ENCODE data around the gene ELAVL2. TPM values are rescaled to one million over a fixed set of nuclear protein-coding genes. Genes with fewer than 3 reads are reported as not detected.

ELAVL2 gene
- total RNA-seq, 8 experiments from 2014 or later = 0.15 to 368 (median 179) TPM

- Histone ChIP-seq H3K4me3 (no peak overlapping the region), H3K27ac (no peak overlapping the region), H3K4me1 (replicated peaks in 1 of 2) (peaks cover 0 to 2% of the 10 kb centered on the region in 2 donors)
- in situ Hi-C loops (cut with MboI; ENCODE audit: low pct_unique_long_range_greater_than_20kb in 2 of 9, low sequenced_read_pairs in 9 of 9, unreplicated experiment in 9 of 9) = no loop called here
- 25 to 100% (median 82%) methylated on average over 1 to 4 of the region's 4 CpGs; no CpG with 5 or more reads in 2 of the 10 experiments for WGBS, 10 experiments
- ATAC-seq (replicated peaks in 6 of 8) = no peak
Observed at GRCh38 chr9:23686257-23686656, 139.8 kb downstream of the ELAVL2 start.

- 0 to 80% (median 55%) methylated on average over 1 to 7 of the region's 7 CpGs; no CpG with 5 or more reads in 2 of the 10 experiments for WGBS, 10 experiments
- Histone ChIP-seq H3K27ac (no peak overlapping the region), H3K4me3 (no peak overlapping the region), H3K4me1 (replicated peaks in 1 of 2) (no peaks in the 10 kb centered on the region)
- ATAC-seq (replicated peaks in 6 of 8) = no peak
- in situ Hi-C loops (cut with MboI; ENCODE audit: low pct_unique_long_range_greater_than_20kb in 2 of 9, low sequenced_read_pairs in 9 of 9, unreplicated experiment in 9 of 9) = no loop called here
Observed at GRCh38 chr9:23683611-23684061, 142.4 kb downstream of the ELAVL2 start.

- in situ Hi-C loops (cut with MboI; ENCODE audit: low pct_unique_long_range_greater_than_20kb in 2 of 9, low sequenced_read_pairs in 9 of 9, unreplicated experiment in 9 of 9) = no loop called here
- Histone ChIP-seq H3K27ac (no peak overlapping the region), H3K4me1 (replicated peaks in 1 of 2) (no peaks in the 10 kb centered on the region), H3K4me3 (no peak overlapping the region)
- ATAC-seq (replicated peaks in 6 of 8) = peak in 6 of 8 experiments; percentile 16 to 38 (median 28)
- 0 to 100% (median 51%) methylated on average over 1 to 3 of the region's 3 CpGs; no CpG with 5 or more reads in 2 of the 10 experiments for WGBS, 10 experiments
Observed at GRCh38 chr9:23682891-23683431, 143.1 kb downstream of the ELAVL2 start.

GRCh38 chr9:23682352-23682751, 143.7 kb downstream of the ELAVL2 start:
- in situ Hi-C loops (cut with MboI; ENCODE audit: low pct_unique_long_range_greater_than_20kb in 2 of 9, low sequenced_read_pairs in 9 of 9, unreplicated experiment in 9 of 9) = no loop called here
- ATAC-seq (replicated peaks in 6 of 8) = no peak
- H3K27ac ChIP-seq = no peak overlapping the region
- H3K4me1 ChIP-seq (replicated peaks in 1 of 2) = no peaks in the 10 kb centered on the region
- 2 to 100% (median 75%) methylated on average over 1 to 7 of the region's 9 CpGs for WGBS, 10 experiments
- H3K4me3 ChIP-seq = no peak overlapping the region

- no peak overlapping the region for H3K4me3 ChIP-seq
- 30 to 100% (median 80%) methylated on average over 1 to 3 of the region's 3 CpGs; no CpG with 5 or more reads in 1 of the 10 experiments for WGBS, 10 experiments
- no peaks in the 10 kb centered on the region for H3K4me1 ChIP-seq (replicated peaks in 1 of 2)
- in situ Hi-C loops (cut with MboI; ENCODE audit: low pct_unique_long_range_greater_than_20kb in 2 of 9, low sequenced_read_pairs in 9 of 9, unreplicated experiment in 9 of 9) = no loop called here
- no peak for ATAC-seq (replicated peaks in 6 of 8)
- no peak overlapping the region for H3K27ac ChIP-seq
Observed at GRCh38 chr9:23677446-23677845, 148.6 kb downstream of the ELAVL2 start.

GRCh38 chr9:23674016-23674585, 151.9 kb downstream of the ELAVL2 start:
- H3K27ac ChIP-seq = no peak overlapping the region
- no peaks in the 10 kb centered on the region for H3K4me1 ChIP-seq (replicated peaks in 1 of 2)
- in situ Hi-C loops (cut with MboI; ENCODE audit: low pct_unique_long_range_greater_than_20kb in 2 of 9, low sequenced_read_pairs in 9 of 9, unreplicated experiment in 9 of 9) = no loop called here
- no peak for ATAC-seq (replicated peaks in 6 of 8)
- WGBS, 10 experiments = 23 to 100% (median 91%) methylated on average over 1 to 6 of the region's 6 CpGs
- no peak overlapping the region for H3K4me3 ChIP-seq

- Histone ChIP-seq H3K27ac (no peak overlapping the region), H3K4me3 (no peak overlapping the region), H3K4me1 (replicated peaks in 1 of 2) (no peaks in the 10 kb centered on the region)
- ATAC-seq (replicated peaks in 6 of 8) = no peak
- 17 to 100% (median 88%) methylated on average over 1 to 6 of the region's 6 CpGs; no CpG with 5 or more reads in 1 of the 10 experiments for WGBS, 10 experiments
- in situ Hi-C loops (cut with MboI; ENCODE audit: low pct_unique_long_range_greater_than_20kb in 2 of 9, low sequenced_read_pairs in 9 of 9, unreplicated experiment in 9 of 9) = no loop called here
Observed at GRCh38 chr9:23672151-23672550, 153.9 kb downstream of the ELAVL2 start.

- Histone ChIP-seq H3K4me3 (no peak overlapping the region), H3K27ac (no peak overlapping the region), H3K4me1 (replicated peaks in 1 of 2) (no peaks in the 10 kb centered on the region)
- ATAC-seq (replicated peaks in 6 of 8) = no peak
- in situ Hi-C loops (cut with MboI; ENCODE audit: low pct_unique_long_range_greater_than_20kb in 2 of 9, low sequenced_read_pairs in 9 of 9, unreplicated experiment in 9 of 9) = no loop called here
- whole genome bisulfite sequencing, 10 experiments = 0 to 100% (median 67%) methylated on average over 1 of the region's 1 CpG; no CpG with 5 or more reads in 1 of the 10 experiments
Observed at GRCh38 chr9:23669776-23670175, 156.3 kb downstream of the ELAVL2 start.

- H3K4me1 ChIP-seq (replicated peaks in 1 of 2) = no peaks in the 10 kb centered on the region
- ATAC-seq (replicated peaks in 6 of 8) = no peak
- WGBS, 10 experiments = 0 to 100% (median 92%) methylated on average over 1 to 2 of the region's 2 CpGs; no CpG with 5 or more reads in 3 of the 10 experiments
- no peak overlapping the region for H3K27ac ChIP-seq
- no peak overlapping the region for H3K4me3 ChIP-seq
- in situ Hi-C loops (cut with MboI; ENCODE audit: low pct_unique_long_range_greater_than_20kb in 2 of 9, low sequenced_read_pairs in 9 of 9, unreplicated experiment in 9 of 9) = no loop called here
Observed at GRCh38 chr9:23665635-23666034, 160.4 kb downstream of the ELAVL2 start.

- 0 to 83% (median 46%) methylated on average over 1 to 3 of the region's 3 CpGs; no CpG with 5 or more reads in 4 of the 10 experiments for WGBS, 10 experiments
- Histone ChIP-seq H3K27ac (no peak overlapping the region), H3K4me1 (replicated peaks in 1 of 2) (no peaks in the 10 kb centered on the region), H3K4me3 (no peak overlapping the region)
- no peak for ATAC-seq (replicated peaks in 6 of 8)
- in situ Hi-C loops (cut with MboI; ENCODE audit: low pct_unique_long_range_greater_than_20kb in 2 of 9, low sequenced_read_pairs in 9 of 9, unreplicated experiment in 9 of 9) = no loop called here
Observed at GRCh38 chr9:23665051-23665450, 161.0 kb downstream of the ELAVL2 start.

- in situ Hi-C loops (cut with MboI; ENCODE audit: low pct_unique_long_range_greater_than_20kb in 2 of 9, low sequenced_read_pairs in 9 of 9, unreplicated experiment in 9 of 9) = no loop called here
Observed at GRCh38 chr9:23663946-23664345, 162.1 kb downstream of the ELAVL2 start.

GRCh38 chr9:23663536-23663935, 162.5 kb downstream of the ELAVL2 start:
- WGBS, 10 experiments = 20 to 100% (median 92%) methylated on average over 2 to 6 of the region's 6 CpGs
- in situ Hi-C loops (cut with MboI; ENCODE audit: low pct_unique_long_range_greater_than_20kb in 2 of 9, low sequenced_read_pairs in 9 of 9, unreplicated experiment in 9 of 9) = no loop called here
- ATAC-seq (replicated peaks in 6 of 8) = peak in 3 of 8 experiments; percentile 14 to 53 (median 28)

More at GRCh38 chr9:23663946-23664345, 162.1 kb downstream of the ELAVL2 start:
- Histone ChIP-seq H3K4me3 (no peak overlapping the region), H3K4me1 (replicated peaks in 1 of 2) (no peaks in the 10 kb centered on the region), H3K27ac (no peak overlapping the region)
- no peak for ATAC-seq (replicated peaks in 6 of 8)

GRCh38 chr9:23663125-23663524, 162.9 kb downstream of the ELAVL2 start:
- ATAC-seq (replicated peaks in 6 of 8) = no peak

More at GRCh38 chr9:23663536-23663935, 162.5 kb downstream of the ELAVL2 start:
- Histone ChIP-seq H3K4me1 (replicated peaks in 1 of 2) (no peaks in the 10 kb centered on the region), H3K4me3 (no peak overlapping the region), H3K27ac (no peak overlapping the region)

GRCh38 chr9:23662320-23662719, 163.7 kb downstream of the ELAVL2 start:
- Histone ChIP-seq H3K27ac (no peak overlapping the region), H3K4me3 (no peak overlapping the region), H3K4me1 (replicated peaks in 1 of 2) (no peaks in the 10 kb centered on the region)
- in situ Hi-C loops (cut with MboI; ENCODE audit: low pct_unique_long_range_greater_than_20kb in 2 of 9, low sequenced_read_pairs in 9 of 9, unreplicated experiment in 9 of 9) = no loop called here
- WGBS, 10 experiments = 14 to 100% (median 86%) methylated on average over 1 to 2 of the region's 2 CpGs; no CpG with 5 or more reads in 4 of the 10 experiments
- ATAC-seq (replicated peaks in 6 of 8) = no peak

More at GRCh38 chr9:23663125-23663524, 162.9 kb downstream of the ELAVL2 start:
- Histone ChIP-seq H3K4me3 (no peak overlapping the region), H3K27ac (no peak overlapping the region), H3K4me1 (replicated peaks in 1 of 2) (no peaks in the 10 kb centered on the region)
- WGBS, 10 experiments = 17 to 100% (median 86%) methylated on average over 1 to 2 of the region's 2 CpGs; no CpG with 5 or more reads in 2 of the 10 experiments
- in situ Hi-C loops (cut with MboI; ENCODE audit: low pct_unique_long_range_greater_than_20kb in 2 of 9, low sequenced_read_pairs in 9 of 9, unreplicated experiment in 9 of 9) = no loop called here

All from motor neuron (in vitro differentiated cells).